ENCODE data around the gene GALM.

The GALM gene

DNA sequence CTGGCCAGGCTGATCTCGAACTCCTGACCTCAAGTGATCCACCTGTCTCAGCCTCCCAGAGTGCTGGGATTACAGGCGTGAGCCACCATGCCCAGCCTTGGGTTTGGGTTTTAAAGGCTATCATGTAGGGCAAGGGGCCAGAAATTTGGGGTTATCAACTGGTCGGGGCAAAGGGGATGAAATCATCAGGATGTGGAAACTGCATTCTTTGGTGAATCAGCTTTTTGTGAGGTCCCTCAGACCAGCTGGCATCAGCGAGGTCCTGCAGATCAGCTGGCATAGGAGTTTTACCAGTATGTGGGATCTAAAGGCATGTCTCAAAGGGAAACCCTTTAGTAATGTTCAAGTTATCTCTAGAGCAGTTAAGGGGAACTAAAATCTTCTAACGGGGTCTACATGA, 105.7 kb downstream of the GALM start:
- peak; percentile 73 for DNase-seq (ENCODE audit: low read depth)

DNA sequence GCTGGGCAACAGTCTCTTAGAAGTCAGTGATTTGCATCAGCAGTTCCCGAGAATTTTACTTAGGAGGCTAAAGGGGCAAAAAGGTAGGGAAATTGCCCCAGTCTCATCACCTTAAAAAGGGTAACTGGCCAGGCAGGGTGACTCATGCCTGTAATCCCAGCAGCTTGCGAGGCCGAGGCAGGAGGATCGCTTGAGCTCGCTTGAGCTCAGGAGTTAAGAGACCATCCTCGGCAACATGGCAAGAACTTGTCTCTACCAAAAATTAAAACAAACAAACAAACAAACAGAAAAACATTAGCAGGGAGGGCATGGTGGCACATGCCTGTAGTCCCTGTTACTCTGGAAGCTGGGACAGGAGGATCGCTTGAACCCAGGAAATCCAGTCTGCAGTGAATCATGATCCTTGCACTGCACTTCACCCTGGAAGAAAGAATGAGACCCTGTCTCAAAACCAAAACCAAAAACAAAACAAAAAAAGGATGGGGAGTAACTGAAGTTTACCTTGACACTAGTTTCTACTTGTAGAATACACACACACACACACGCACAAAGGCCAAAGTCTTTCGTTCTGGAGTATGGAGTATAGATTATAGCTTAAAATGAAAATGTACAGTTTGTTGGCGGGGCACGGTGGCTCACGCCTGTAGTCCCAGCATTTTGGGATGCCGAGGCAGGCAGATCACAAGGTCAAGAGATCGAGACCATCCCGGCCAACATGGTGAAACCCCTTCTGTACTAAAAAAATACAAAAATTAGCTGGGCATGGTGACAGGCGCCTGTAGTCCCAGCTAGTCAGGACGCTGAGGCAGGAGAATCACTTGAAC, 109.4 kb downstream of the GALM start:
- no peak for DNase-seq (ENCODE audit: low read depth)

DNA sequence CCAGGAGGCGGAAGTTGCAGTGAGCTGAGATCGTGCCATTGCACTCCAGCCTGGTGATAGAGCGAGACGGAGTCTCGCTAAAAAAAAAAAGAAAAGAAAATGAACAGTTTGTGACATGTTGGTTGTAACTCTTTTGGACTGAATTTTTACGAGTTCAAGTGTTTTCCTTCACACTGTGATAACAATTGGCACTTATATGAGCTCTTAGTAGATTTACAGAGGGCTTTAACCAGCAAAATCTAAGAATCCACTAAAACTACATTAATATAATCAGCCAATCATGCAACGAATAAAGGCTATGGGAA, 110.0 kb downstream of the GALM start:
- DNase-seq (ENCODE audit: low read depth), result no peak

DNA sequence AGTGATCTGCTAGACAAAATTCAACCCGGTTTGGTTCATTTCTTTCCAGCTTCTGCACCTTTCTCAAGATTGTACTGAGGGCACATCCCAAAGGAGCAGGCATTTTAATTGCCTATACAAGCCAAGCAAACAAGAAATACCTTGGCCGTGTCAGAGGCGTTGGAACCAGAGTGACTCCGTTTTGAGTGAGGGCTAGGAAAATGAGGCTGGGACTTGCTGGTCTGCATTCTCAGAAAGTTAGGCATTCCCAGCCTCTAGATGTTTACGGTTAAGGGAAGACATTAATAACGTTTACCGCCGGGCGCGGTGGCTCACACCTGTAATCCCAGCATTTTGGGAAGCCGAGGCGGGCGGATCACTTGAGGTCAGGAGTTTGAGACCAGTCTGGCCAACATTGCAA, 110.6 kb downstream of the GALM start:
- DNase-seq (ENCODE audit: low read depth), result no peak

DNA sequence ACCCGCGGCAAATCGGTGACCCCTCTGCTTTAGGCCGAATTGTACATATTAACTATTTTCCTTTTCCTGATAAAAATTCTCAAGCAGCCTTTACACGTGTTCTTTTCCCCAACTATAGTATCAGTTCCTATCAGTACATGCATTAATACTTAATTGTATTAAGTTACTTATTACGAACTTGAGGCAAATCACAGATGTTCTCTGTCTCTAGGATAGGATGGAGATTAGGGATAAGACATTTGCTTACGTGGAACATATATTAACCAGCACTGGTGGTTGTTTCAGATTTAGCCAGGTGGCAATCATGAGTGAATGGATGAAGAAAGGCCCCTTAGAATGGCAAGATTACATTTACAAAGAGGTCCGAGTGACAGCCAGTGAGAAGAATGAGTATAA, 112.8 kb downstream of the GALM start:
- DNase-seq (ENCODE audit: low read depth), result no peak

DNA sequence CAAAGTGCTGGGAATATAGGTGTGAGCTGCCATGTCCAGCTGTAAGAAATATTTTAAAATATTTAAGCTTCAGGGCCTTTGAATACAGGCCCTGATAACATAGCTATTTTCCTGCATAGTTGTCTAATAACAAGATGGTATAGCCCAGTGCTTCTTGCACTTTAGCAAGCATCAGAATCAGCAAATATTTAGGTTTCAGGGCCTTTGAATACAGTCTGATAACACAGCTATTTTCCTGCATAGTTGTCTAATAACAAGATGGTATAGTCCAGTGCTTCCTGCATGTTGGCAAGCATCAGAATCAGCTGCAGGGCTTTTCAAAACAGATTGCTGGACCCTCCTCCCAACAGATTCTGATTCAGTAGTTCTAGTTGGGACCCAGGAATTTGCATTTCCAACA, 117.7 kb downstream of the GALM start:
- DNase-seq (ENCODE audit: low read depth), result no peak
